Lower leg skin (tissue), 4 donors: Measurements from ENCODE around the gene TFDP1. TPM values are rescaled to one million over a fixed set of nuclear protein-coding genes. Genes with fewer than 3 reads are reported as not detected.
A peak's percentile ranks its signal among the peaks of the same experiment; 100 is the strongest.

Experiments used
- DNase-seq, 2 donors: peaks; one replicate each; pipeline ENCODE4 v3.0.0-alpha.2; 2019; ENCODE audit warnings: low spot score in 2 of 2
- H3K4me3 ChIP-seq: fragments of 200-600 bp; sonication (generic); 2 replicates; pipeline ENCODE4 v1.5.1; 2017; ENCODE audit warnings: mild to moderate bottlenecking, low read depth; ENCODE audit not compliant: poor library complexity, severe bottlenecking
- POLR2A ChIP-seq, 2 donors: fragments of 450-650 bp; IDR thresholded peaks; one replicate each; pipeline ENCODE4 v1.6.1; 2016 to 2017; ENCODE audit warnings: antibody characterized with exemption in 2 of 2, mild to moderate bottlenecking in 1 of 2, moderate library complexity in 1 of 2
- WGBS, 2 donors: methylation state at CpG; one replicate each; pipeline ENCODE4 v1.1.5; 2018; 5-methylcytosine and 5-hydroxymethylcytosine counted together
- intact Hi-C: fragments of 100-400 bp; cut with DNase I; formaldehyde crosslinking; loops from one replicate; pipeline ENCODE4 v1.15.0; 2023; ENCODE audit warnings: low total_unique reads
- total RNA-seq, 4 donors: library from RNA; depleted of rRNA; stranded (reverse); fragments of >200 nt; gene quantifications; one replicate each; pipeline ENCODE4 v1.1.0, GENCODE V29; 2016
- TF ChIP-seq, protein P1 (sequence below), 3 donors: fragments of 450-650 bp; IDR thresholded peaks; one replicate each; pipeline ENCODE4 v1.5.1; 2016; ENCODE audit warnings: antibody characterized with exemption in 3 of 3, mild to moderate bottlenecking in 3 of 3, moderate library complexity in 2 of 3

TFDP1 gene
- total RNA-seq, 4 donors from 2014 or later: 35.9 to 48.8 (median 41.9) TPM

DNA sequence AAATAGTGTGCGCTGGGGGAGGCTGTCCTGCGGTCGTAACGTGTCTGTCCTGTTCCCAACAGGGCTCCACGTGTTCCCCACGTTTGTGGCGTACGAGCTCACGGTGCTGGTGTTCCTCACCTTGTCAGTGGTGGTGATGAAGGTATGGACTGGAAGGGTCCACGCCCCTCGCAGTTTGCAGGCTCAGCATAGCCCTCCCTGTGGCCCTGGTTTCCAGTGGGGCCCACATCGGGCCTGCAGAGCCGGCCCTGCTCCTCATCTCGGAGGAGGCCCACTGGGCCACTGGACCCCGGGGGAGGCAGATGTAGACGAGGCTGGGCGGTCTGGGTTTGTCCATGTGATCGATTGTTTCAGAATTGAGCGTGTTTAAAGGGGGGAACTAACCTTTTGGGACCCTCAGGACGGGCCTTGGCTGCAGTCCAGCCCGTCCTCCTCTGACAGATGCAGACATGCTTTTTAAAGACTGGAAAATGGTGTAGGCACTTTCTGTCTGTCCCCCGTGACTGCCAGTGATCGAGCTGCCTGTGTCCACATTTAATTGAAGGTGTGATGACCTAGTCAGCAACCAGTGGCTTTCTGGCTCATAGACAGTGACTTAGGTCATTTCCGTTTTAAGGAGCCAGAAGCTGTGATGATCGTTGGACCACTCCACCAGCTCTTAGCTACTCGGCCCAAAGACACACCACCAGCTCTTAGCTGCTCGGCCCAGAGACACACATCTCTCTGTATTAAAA, 37.1 kb upstream of the TFDP1 start:
- intact Hi-C loops: no loop called here
- peak in 1 of 2 donors; percentile 78 for DNase-seq
- 83 to 90% methylated on average over 25 to 27 of the region's 27 CpGs for WGBS, 2 donors
- no peak for TF ChIP-seq POLR2A (IDR thresholded peaks at IDR 0.05)
- TF ChIP-seq, protein P1, sequence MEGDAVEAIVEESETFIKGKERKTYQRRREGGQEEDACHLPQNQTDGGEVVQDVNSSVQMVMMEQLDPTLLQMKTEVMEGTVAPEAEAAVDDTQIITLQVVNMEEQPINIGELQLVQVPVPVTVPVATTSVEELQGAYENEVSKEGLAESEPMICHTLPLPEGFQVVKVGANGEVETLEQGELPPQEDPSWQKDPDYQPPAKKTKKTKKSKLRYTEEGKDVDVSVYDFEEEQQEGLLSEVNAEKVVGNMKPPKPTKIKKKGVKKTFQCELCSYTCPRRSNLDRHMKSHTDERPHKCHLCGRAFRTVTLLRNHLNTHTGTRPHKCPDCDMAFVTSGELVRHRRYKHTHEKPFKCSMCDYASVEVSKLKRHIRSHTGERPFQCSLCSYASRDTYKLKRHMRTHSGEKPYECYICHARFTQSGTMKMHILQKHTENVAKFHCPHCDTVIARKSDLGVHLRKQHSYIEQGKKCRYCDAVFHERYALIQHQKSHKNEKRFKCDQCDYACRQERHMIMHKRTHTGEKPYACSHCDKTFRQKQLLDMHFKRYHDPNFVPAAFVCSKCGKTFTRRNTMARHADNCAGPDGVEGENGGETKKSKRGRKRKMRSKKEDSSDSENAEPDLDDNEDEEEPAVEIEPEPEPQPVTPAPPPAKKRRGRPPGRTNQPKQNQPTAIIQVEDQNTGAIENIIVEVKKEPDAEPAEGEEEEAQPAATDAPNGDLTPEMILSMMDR (IDR thresholded peaks at IDR 0.05): no peak
- H3K4me3 ChIP-seq: no peak overlapping the region

DNA sequence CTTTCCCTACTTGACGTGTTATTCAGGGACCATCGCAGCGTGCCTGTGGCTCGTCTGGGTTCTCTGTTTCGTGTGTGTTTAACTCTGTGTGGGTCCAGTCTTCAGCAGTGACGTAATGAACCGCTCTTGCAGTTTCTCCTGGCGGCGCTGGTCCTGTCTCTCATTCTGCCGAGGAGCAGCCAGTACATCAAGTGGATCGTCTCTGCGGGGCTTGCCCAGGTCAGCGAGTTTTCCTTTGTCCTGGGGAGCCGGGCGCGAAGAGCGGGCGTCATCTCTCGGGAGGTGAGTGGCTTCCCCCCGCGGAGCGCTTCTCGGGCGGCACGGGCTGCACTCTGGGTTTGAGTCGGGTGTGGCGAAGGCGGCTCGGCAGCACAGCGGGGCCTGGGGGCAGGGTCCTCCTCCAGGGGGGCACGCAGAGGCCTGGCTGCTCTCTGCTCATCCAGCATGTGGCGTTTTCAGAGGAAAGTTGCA, 36.3 kb upstream of the TFDP1 start:
- 93 to 95% methylated on average over 30 to 32 of the region's 32 CpGs for WGBS, 2 donors
- no peak overlapping the region for H3K4me3 ChIP-seq

DNA sequence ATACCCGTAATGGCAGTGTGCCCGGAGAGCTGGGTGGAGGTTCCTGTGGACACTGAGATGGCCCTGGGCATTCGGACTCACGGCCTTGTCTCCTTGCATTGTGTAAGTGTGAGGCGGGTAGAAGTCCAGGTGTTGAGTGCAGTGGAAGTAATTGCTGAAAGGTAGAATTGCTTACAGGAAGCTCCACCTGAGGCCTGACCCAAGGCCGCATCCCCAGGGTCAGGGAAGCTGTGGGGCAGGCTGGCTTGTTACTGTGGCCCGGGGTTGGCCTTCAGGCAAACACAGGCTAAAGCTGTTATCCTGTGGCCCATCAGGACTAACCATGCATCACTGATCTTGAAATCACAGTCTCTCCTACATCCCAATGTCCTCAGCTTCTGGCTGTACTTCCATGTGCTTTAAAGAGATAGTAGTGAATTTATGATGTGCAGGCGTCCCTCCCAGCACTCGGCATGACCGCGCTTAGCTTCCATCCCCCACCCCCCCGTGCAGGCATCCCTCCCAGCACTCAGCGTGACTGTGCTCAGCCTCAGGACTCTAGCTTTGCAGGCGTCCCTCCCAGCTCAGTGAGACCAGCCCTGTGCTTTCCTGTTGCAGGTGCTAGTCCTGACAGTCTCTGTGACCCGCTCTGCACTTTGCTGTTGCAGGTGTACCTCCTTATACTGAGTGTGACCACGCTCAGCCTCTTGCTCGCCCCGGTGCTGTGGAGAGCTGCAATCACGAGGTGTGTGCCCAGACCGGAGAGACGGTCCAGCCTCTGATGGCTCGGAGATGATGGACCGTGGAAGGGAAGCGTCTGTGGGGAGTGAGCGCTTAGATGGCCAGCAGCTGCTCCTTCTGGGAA, 35.6 kb upstream of the TFDP1 start:
- no peak for TF ChIP-seq POLR2A (IDR thresholded peaks at IDR 0.05)
- TF ChIP-seq, protein P1 (IDR thresholded peaks at IDR 0.05): no peak
- intact Hi-C loops: no loop called here
- WGBS, 2 donors: 87 to 90% methylated on average over 25 of the region's 25 CpGs
- DNase-seq: peak in 1 of 2 donors; percentile 60
- H3K4me3 ChIP-seq: no peak overlapping the region

More for the DNA sequence above, 36.3 kb upstream of the TFDP1 start:
- DNase-seq: peak in 1 of 2 donors; percentile 85
- TF ChIP-seq, protein P1 (IDR thresholded peaks at IDR 0.05): no peak
- TF ChIP-seq POLR2A (IDR thresholded peaks at IDR 0.05): no peak
- intact Hi-C loops: no loop called here

DNA sequence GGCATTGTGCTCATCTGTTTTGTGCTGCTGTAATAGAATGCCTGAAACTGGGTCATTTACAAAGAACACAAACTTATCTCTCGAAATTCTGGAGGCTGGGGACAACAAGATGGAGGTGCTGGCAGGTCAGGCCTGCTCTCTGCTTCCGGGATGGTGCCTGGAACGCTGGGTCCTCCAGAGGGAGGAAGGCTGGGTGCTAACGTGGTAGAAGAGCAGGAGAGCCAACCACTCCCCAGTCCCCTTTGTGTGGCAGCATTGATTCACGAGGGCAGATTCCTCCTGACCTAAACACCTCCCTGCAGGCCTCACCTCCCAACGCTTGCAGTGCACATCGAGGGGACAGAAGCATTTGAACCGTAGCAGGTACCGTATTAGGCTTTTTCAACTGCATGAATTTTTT, 34.1 kb upstream of the TFDP1 start:
- intact Hi-C loops: no loop called here
- TF ChIP-seq, protein P1 (IDR thresholded peaks at IDR 0.05): no peak
- TF ChIP-seq POLR2A (IDR thresholded peaks at IDR 0.05): no peak
- peak in 1 of 2 donors; percentile 6 for DNase-seq
- 93 to 94% methylated on average over 9 of the region's 9 CpGs for WGBS, 2 donors
- no peak overlapping the region for H3K4me3 ChIP-seq

DNA sequence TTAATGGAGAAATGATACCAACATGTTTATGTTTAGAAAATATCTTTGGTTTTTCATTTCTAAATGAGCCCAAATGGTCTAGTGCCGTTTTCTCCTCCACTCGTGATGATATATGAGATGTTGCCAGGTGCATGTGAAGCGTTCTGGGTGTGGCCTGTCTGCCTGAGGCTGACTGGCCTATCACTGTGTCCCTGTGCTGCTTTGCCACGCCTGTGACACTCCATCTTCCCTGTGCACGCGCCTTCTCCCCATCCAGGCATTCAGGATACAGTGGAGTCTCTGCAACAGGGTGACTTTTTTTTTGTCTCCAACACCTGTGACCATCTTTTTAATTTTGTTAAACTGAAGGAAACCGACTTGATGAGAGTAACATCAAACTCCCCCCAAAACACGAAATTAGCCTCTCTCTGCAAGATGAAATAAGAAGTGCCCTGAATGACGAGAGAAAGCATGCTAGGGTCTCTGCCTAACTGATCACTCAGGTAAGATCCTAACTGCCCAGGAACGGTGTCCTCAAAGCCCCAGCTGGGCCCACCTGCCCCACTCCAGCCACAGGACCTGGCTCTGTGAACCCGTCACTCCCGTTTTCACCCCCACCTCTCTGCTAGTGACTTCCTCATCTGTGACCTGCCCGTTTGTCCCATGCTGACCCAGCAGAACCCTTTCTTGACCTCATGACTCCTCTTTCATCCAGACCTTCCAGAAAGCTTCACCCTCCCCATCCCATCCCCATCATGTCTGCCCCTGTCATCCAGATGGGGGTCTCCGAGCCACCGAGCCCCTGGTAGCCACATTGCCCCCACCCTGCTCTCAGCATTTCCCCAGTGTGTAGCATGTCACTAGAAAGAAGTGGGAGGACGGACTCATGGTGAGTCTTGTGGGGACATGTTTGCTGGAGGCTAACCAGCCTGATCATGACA, 33.2 kb upstream of the TFDP1 start:
- peak in 1 of 2 donors; percentile 62 for DNase-seq
- no peak for TF ChIP-seq POLR2A (IDR thresholded peaks at IDR 0.05)
- TF ChIP-seq, protein P1 (IDR thresholded peaks at IDR 0.05): no peak

More for the DNA sequence above, 33.2 kb upstream of the TFDP1 start:
- intact Hi-C loops: no loop called here
- no peak overlapping the region for H3K4me3 ChIP-seq
- 72 to 78% methylated on average over 16 of the region's 16 CpGs for WGBS, 2 donors
